PC-9 (cell line): ENCODE data around the gene NUCB2.

Source experiments
- EZH2 ChIP-seq: fragments of 200-600 bp; sonication (generic); IDR thresholded peaks from 2 replicates; pipeline ENCODE4 v1.8.0; 2017; ENCODE audit warnings: antibody characterized with exemption, low read depth
- TF ChIP-seq, protein P1 (sequence below): fragments of 200-600 bp; sonication (generic); conservative IDR thresholded peaks from 2 replicates; pipeline ENCODE4 v1.6.1; 2017; ENCODE audit warnings: mixed run types, antibody characterized with exemption, mild to moderate bottlenecking, moderate library complexity

- TF ChIP-seq, protein P1, sequence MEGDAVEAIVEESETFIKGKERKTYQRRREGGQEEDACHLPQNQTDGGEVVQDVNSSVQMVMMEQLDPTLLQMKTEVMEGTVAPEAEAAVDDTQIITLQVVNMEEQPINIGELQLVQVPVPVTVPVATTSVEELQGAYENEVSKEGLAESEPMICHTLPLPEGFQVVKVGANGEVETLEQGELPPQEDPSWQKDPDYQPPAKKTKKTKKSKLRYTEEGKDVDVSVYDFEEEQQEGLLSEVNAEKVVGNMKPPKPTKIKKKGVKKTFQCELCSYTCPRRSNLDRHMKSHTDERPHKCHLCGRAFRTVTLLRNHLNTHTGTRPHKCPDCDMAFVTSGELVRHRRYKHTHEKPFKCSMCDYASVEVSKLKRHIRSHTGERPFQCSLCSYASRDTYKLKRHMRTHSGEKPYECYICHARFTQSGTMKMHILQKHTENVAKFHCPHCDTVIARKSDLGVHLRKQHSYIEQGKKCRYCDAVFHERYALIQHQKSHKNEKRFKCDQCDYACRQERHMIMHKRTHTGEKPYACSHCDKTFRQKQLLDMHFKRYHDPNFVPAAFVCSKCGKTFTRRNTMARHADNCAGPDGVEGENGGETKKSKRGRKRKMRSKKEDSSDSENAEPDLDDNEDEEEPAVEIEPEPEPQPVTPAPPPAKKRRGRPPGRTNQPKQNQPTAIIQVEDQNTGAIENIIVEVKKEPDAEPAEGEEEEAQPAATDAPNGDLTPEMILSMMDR: no peak
- TF ChIP-seq EZH2: no peak
Observed at GRCh38 chr11:17256512-17256911, 20.0 kb upstream of the NUCB2 start.
